Endothelial cell of umbilical vein (primary cell): ENCODE measurements around the gene MYOF.

Experiments used
- EZH2 ChIP-seq: IDR thresholded peaks from 2 replicates; pipeline ENCODE4 v1.6.1; 2012; ENCODE audit warnings: borderline replicate concordance, low read depth, mild to moderate bottlenecking, moderate library complexity, low read length, inconsistent platforms; ENCODE audit not compliant: severe bottlenecking
- FOS ChIP-seq: IDR thresholded peaks from 2 replicates; pipeline ENCODE4 v1.6.1; 2011; ENCODE audit warnings: mild to moderate bottlenecking, low read length, moderate library complexity, borderline replicate concordance; ENCODE audit not compliant: insufficient read depth
- GATA2 ChIP-seq: IDR thresholded peaks from 2 replicates; pipeline ENCODE4 v1.7.0; 2011; ENCODE audit warnings: low read depth, mild to moderate bottlenecking, moderate library complexity, mixed read lengths, low read length; ENCODE audit not compliant: insufficient read length, insufficient read depth
- JUN ChIP-seq: IDR thresholded peaks from 2 replicates; pipeline ENCODE4 v1.6.1; 2011; ENCODE audit warnings: borderline replicate concordance, low read depth; ENCODE audit not compliant: insufficient read length, insufficient read depth
- MAX ChIP-seq: IDR thresholded peaks from 2 replicates; pipeline ENCODE4 v1.6.1; 2011; ENCODE audit not compliant: insufficient read depth, insufficient read length
- MYC ChIP-seq: IDR thresholded peaks from one replicate; pipeline ENCODE4 v1.6.1; 2011; ENCODE audit warnings: mild to moderate bottlenecking, low read depth, low read length
- POLR2A ChIP-seq: IDR thresholded peaks from 2 replicates; pipeline ENCODE4 v1.6.1; 2012; ENCODE audit warnings: low read depth, mild to moderate bottlenecking, control low read depth, low read length
- POLR2AphosphoS5 ChIP-seq: IDR thresholded peaks from 2 replicates; pipeline ENCODE4 v1.6.1; 2012; ENCODE audit warnings: low read depth, mild to moderate bottlenecking, control low read depth, low read length, moderate library complexity; ENCODE audit not compliant: insufficient read depth
- TF ChIP-seq, protein P1 (sequence below), 2 donors: IDR thresholded peaks; 1 replicate in 1 of 2; 2 replicates in 1 of 2; pipeline ENCODE4 v1.5.1; 2011; ENCODE audit warnings: low read length in 2 of 2, mild to moderate bottlenecking in 2 of 2, moderate library complexity in 2 of 2, control low read depth in 1 of 2, inconsistent platforms in 1 of 2, low read depth in 1 of 2; ENCODE audit not compliant: insufficient read depth in 1 of 2; ENCODE audit errors: extremely low read depth in 1 of 2

DNA sequence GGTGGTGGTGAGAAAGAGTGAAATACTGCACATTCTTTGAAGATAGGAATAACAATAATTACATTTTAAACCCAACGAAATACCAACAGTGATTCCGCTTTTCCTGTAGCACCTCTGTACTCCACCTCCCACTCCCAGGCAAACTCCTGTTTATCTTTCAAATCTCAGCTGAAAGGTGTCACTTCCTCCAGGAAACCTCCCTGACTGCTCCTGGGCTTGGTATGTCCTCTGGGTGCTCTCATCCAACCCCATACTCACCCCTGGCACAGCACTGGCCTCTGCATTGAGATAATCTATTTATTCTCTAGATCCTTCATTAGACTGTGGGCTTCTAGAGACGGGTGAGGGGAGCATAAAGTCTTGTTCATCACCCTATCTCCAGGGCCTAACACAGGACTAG lies 148.0 kb downstream of the MYOF start:
- TF ChIP-seq, protein P1, sequence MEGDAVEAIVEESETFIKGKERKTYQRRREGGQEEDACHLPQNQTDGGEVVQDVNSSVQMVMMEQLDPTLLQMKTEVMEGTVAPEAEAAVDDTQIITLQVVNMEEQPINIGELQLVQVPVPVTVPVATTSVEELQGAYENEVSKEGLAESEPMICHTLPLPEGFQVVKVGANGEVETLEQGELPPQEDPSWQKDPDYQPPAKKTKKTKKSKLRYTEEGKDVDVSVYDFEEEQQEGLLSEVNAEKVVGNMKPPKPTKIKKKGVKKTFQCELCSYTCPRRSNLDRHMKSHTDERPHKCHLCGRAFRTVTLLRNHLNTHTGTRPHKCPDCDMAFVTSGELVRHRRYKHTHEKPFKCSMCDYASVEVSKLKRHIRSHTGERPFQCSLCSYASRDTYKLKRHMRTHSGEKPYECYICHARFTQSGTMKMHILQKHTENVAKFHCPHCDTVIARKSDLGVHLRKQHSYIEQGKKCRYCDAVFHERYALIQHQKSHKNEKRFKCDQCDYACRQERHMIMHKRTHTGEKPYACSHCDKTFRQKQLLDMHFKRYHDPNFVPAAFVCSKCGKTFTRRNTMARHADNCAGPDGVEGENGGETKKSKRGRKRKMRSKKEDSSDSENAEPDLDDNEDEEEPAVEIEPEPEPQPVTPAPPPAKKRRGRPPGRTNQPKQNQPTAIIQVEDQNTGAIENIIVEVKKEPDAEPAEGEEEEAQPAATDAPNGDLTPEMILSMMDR (IDR thresholded peaks at IDR 0.05; ENCODE audit: extremely low read depth in 1 of 2, insufficient read depth in 1 of 2, low read depth in 1 of 2, low read length in 2 of 2), result no peak
- TF ChIP-seq MAX (no peak), POLR2A (no peak), POLR2AphosphoS5 (no peak), EZH2 (no peak), FOS (no peak), MYC (no peak), GATA2 (no peak), JUN (no peak)
